ENCODE results near the gene FAAH.
"Not testable (repeated sequence)": the region's sequence is repeated elsewhere in the genome, so short reads cannot be mapped to it uniquely, and the experiment has no call there.

FAAH gene

DNA sequence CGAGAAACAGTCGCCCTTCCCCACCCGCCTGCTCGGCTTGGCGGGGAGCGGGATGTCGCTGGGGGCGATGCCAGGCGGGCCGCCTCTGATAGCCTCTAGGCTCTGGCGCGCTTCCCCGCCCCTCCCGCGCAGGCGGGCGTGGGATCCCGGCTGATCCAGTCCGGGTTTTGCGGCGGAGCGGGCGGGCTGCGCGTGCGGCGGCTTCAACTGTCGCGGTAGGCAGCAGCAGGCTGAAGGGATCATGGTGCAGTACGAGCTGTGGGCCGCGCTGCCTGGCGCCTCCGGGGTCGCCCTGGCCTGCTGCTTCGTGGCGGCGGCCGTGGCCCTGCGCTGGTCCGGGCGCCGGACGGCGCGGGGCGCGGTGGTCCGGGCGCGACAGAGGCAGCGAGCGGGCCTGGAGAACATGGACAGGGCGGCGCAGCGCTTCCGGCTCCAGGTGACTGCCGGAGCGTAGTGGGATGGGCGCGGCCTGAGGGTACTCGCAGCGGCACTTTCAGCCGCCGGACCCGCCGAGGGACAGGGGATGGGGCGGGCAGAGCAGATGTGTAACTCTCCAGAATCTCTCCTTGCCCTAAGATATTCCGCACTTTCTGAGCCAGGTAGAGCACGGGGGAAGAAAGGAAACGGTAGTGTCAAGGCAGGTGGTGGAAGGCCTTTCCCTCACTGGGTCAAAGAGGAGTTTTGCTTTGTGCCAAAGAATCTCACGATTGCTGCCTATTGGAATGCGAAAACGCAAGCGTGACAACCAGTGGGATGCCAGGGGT, at the start of gene FAAH:
Gene FAAH (plus strand): TSS at position 210 of the 764 bp plus-strand sequence. CDS start 32 bp downstream, at position 242.
- DNase-seq: peak in 1 of 2 donors; percentile 22

DNA sequence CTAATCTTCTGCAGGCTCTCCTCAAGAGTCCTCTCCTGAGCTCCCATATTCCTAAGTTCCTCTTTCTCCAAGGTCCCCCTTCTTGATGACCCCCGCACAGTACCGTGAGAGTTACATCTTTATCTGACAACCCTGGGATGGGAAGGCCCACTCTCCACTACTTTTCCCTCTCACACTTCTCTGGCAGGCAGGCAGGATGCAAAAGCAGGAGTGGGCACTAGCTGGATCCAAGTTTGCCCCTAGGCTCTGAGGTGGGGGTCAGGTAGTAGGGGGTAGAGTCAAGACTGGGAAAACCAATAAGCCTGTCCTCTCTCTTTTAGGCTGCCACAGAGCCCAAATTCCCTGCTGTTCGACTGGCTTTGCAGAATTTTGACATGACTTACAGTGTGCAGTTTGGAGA, 49.6 kb upstream of the FAAH start:
- DNase-seq: no peak

GRCh38 chr1:46345281-46345680, 48.8 kb upstream of the FAAH start:
- DNase-seq: no peak

- DNase-seq: no peak
Measured at GRCh38 chr1:46352363-46352762, 41.8 kb upstream of the FAAH start.

DNA sequence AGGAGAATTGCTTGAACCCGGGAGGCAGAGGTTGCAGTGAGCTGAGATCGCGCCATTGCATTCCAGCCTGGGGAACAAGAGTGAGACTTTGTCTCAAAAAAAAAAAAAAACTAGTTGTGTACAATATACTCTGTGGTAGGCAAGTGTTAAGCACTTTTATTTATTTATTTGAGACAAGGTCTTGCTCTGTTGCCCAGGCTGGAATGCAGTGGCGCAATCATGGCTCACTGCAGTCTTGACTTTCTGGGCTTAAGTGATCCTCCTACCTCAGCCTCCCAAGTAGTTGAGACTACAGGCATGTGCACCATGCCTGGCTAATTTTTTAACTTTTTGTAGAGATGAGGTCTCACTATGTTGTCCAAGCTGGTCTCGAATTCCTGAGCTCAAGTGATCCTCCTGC, 38.2 kb upstream of the FAAH start:
- not testable (repeated sequence) for DNase-seq

GRCh38 chr1:46362158-46362557, 32.0 kb upstream of the FAAH start:
- DNase-seq: no peak

GRCh38 chr1:46363121-46363520, 31.0 kb upstream of the FAAH start:
- no peak for DNase-seq

- no peak for DNase-seq
Measured at GRCh38 chr1:46364612-46365011, 29.5 kb upstream of the FAAH start.

DNA sequence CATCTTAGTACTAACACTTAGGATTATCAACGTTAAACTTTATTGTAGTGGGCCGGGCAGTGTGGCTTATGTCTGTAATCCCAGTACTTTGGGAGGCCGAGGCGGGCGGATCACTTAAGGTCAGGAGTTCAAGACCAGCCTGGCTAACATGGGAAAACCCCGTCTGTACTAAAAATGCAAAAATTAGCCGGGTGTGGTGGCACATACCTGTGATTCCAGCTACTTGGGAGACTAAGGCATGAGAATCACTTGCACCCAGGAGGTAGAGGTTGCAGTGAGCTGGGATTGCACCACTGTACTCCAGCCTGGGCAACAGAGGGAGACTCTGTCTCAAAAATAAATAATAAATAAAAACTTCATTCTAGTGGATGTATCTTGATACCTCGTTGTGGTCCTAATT, 28.3 kb upstream of the FAAH start:
- not testable (repeated sequence) for DNase-seq

- DNase-seq: no peak
Measured at GRCh38 chr1:46367072-46367471, 27.0 kb upstream of the FAAH start.

DNA sequence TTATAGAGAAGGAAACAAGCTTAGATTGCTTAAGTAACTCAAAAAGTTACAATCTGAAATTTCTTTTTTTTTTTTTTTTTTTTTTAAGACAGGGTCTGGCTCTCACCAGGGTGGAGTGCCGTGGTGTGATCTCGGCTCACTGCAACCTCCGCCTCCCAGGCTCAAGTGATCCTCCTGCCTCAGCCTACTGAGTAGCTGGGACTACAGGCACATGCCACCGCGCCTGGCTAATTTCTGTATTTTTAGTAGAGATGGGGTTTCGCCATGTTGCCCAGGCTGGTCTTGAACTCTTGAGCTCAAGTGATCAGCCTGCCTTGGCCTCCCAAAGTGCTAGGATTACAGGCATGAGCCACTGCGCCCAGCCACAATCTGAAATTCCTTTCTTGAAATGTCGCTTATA, 26.4 kb upstream of the FAAH start:
- DNase-seq: not testable (repeated sequence)

DNA sequence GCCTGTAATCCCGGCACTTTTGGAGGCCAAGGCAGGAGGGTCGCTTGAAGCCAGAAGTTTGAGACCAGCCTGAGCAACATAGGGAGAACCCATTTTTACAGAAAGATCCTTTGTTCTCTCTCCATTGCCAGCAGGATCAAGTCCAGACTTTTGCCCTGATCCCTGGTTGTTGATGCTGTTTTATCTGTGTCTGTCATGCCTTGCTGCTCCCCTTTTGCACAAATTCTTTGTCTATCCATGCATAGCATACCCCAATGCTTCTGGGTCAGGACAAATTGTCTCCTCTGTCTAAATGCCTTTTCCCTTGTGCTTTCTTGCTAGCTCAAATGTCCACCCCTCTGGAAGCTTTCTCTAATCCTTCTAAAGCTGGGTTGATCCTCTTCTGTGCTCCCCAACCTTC, 25.3 kb upstream of the FAAH start:
- DNase-seq: no peak

DNA sequence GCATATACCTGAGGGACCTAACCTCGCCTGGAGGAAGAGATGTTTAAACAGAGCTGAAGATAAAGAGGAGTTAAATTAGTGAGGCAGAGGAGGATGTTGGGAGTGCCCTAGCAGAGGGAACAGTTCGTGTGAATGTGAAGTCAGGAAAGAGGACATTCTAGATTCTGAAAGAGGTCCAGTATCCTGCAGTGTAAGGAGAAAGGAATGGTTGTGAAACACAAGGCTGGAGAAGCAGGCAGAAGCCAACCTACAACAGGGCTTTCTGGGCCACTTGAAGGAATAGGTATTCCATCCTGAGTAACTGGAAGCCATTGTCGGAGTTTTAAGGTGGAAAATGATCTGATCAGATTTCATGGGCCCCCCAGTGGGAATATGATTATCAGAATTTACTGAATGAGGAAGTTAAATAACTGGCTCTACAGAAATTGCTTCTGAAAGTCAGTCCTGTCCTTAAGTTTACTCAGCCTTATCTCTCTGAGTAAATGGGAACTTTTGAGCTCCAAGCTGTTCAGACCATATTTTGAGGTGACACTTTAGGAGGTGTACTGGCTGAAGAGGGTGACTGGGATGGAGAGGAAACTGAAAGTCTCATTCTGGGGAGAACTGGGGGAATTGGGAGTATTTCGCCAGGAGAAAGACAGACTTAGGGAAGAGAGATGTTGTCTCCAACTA, 24.4 kb upstream of the FAAH start:
- DNase-seq: no peak

DNA sequence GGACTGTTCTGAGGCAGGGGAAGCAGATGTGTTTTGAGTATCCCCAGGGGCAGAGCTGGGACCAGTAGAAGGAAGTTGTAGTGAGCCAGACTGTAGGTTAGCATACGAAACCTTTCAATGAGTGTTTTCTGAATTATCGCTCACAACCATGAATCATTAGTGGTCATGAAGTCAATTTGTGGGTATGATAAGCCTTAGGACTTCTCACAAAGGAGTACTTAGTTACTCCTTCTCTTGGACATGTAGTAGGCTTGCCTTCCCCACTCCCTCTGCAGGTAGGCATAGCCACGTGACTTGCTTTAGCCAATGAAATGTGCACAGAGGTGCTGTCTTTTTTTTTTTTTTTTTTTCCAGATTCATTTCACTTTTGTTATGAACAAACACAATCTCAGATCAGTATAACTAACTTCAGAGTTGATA, 23.9 kb upstream of the FAAH start:
- no peak for DNase-seq

DNA sequence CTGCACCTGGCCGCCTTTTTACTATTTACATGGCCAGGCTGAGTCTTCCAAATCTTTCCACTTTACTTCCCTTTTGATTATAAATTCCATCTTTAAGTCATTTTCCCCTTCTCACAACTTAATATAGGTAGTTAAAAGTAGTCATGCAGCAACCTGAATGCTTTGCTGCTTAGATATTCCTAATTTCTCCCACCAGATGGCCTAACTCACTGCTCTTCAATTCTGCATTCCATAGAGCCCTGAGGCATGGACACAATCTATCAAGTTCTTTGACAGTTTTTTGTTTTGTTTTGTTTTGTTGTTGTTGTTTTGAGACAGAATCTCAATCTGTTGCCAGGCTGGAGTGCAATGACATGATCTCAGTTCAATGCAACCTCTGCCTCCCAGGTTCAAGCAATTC, 21.7 kb upstream of the FAAH start:
- DNase-seq: no peak

- no peak for DNase-seq
Measured at GRCh38 chr1:46379996-46380395, 14.1 kb upstream of the FAAH start.

GRCh38 chr1:46380508-46380907, 13.6 kb upstream of the FAAH start:
- no peak for DNase-seq

GRCh38 chr1:46393510-46393909, 607 bp upstream of the FAAH start:
- DNase-seq: no peak

DNA sequence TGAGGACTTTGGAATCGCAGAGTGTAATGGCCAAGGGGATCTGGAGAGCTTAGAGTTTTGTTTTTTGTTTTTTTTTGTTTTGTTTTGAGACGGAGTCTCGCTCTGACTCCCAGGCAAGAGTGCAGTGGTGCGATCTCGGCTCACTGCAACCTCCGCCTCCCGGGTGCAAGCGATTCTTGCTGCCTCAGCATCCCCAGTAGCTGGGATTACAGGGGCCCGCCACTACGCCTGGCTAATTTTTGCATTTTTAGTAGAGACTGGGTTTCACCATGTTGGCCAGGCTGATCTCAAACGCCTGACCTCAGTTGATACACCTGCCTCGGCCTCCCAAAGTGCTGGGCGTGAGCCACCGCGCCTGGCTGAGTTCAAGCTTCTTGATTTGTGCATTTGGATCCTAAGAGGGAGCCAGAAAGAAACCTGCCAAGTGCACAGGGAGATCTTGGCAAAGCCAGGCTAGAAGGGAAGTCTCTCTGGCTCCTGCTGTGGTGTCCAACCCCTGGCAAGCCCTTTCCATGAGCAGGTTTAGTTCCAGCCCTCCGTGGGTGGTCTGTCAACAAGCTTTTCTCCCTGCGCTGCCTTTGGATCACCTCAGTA, 852 bp downstream of the FAAH start:
- no peak for DNase-seq

- no peak for DNase-seq
Measured at GRCh38 chr1:46396441-46397398, 2.6 kb downstream of the FAAH start.

GRCh38 chr1:46399307-46399706, 5.2 kb downstream of the FAAH start:
- DNase-seq: no peak

DNA sequence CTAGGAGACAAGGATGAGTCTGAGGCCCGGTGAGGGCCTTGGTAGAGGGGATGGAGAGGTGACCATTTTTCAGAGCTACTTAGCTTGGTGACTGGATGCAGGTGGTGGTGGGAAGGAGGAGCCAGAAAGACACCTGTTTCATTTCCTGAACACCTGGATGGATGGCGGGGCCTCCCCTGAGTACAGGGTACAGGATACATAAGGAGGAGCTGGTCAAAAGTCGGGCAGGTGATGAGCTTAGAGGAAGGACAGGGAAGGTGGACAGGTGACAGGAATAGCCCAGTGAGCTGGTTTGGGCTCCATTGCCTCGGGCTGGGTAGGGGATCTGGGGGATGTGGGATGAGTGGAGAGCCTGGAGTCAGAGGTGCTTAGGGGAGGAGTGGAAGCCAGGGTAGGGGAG, 6.3 kb downstream of the FAAH start:
- DNase-seq: no peak

Measured in activated CD4-positive, alpha-beta T cell treated with anti-CD3 and anti-CD28 coated beads for 4 hours (primary cell).